Measurements from ENCODE around the gene KRTAP4-11. TPM values are rescaled to one million over a fixed set of nuclear protein-coding genes. Genes with fewer than 3 reads are reported as not detected.
"Not testable (repeated sequence)": the region's sequence is repeated elsewhere in the genome, so short reads cannot be mapped to it uniquely, and the experiment has no call there.

Gene KRTAP4-11
- total RNA-seq, 1 experiment from 2014 or later = not detected

GRCh38 chr17:41083427-41083826, 34.7 kb downstream of the KRTAP4-11 start:
- BruUV-seq (replicated peaks); POLR2A ChIA-PET (ENCODE audit: low non-redundant PET); CTCF ChIA-PET: not testable (repeated sequence)

GRCh38 chr17:41082626-41083025, 35.5 kb downstream of the KRTAP4-11 start:
- no TSS peak for BruUV-seq (replicated peaks)
- no peaks in the 10 kb centered on the region for H3K9me3 ChIP-seq (ENCODE audit: low read depth, low read length, poor library complexity, severe bottlenecking)
- no peak overlapping the region for H3K27ac ChIP-seq (ENCODE audit: low read depth, low read length, poor library complexity, severe bottlenecking)
- intact Hi-C loops (cut with micrococcal nuclease; ENCODE audit: unreplicated experiment) = no loop called here
- TF ChIP-seq EZH2 (IDR thresholded peaks at IDR 0.05; ENCODE audit: borderline replicate concordance, low read depth, low read length, poor library complexity, severe bottlenecking) = no peak
- no peak for TF ChIP-seq CTCF (conservative IDR thresholded peaks at IDR 0.05; ENCODE audit: low read depth, low read length)
- no peaks in the 10 kb centered on the region for H3K27me3 ChIP-seq (replicated peaks; ENCODE audit: insufficient read depth, low read depth, low read length, poor library complexity)
- POLR2A ChIA-PET (ENCODE audit: low non-redundant PET) = no interaction called here
- no peak for DNase-seq (ENCODE audit: low spot score)
- CTCF ChIA-PET = no interaction called here
- no peaks in the 10 kb centered on the region for H3K36me3 ChIP-seq (ENCODE audit: insufficient read depth, low read length, poor library complexity, severe bottlenecking)
- no peak overlapping the region for H3K4me3 ChIP-seq (ENCODE audit: low read depth, low read length, poor library complexity, severe bottlenecking)
- H3K4me1 ChIP-seq (ENCODE audit: insufficient read depth, low read length, poor library complexity, severe bottlenecking) = no peaks in the 10 kb centered on the region

More at GRCh38 chr17:41083427-41083826, 34.7 kb downstream of the KRTAP4-11 start:
- H3K36me3 ChIP-seq (ENCODE audit: insufficient read depth, low read length, poor library complexity, severe bottlenecking); H3K27me3 ChIP-seq (replicated peaks; ENCODE audit: insufficient read depth, low read depth, low read length, poor library complexity); H3K4me1 ChIP-seq (ENCODE audit: insufficient read depth, low read length, poor library complexity, severe bottlenecking); H3K4me3 ChIP-seq (ENCODE audit: low read depth, low read length, poor library complexity, severe bottlenecking); intact Hi-C loops (cut with micrococcal nuclease; ENCODE audit: unreplicated experiment); H3K9me3 ChIP-seq (ENCODE audit: low read depth, low read length, poor library complexity, severe bottlenecking); H3K27ac ChIP-seq (ENCODE audit: low read depth, low read length, poor library complexity, severe bottlenecking): not testable (repeated sequence)
- peak; percentile 14 for DNase-seq (ENCODE audit: low spot score)

GRCh38 chr17:41076788-41077187, 41.4 kb downstream of the KRTAP4-11 start:
- Histone ChIP-seq H3K36me3 (ENCODE audit: insufficient read depth, low read length, poor library complexity, severe bottlenecking) (no peaks in the 10 kb centered on the region), H3K4me1 (ENCODE audit: insufficient read depth, low read length, poor library complexity, severe bottlenecking) (no peaks in the 10 kb centered on the region), H3K9me3 (ENCODE audit: low read depth, low read length, poor library complexity, severe bottlenecking) (no peaks in the 10 kb centered on the region), H3K27ac (ENCODE audit: low read depth, low read length, poor library complexity, severe bottlenecking) (no peak overlapping the region), H3K27me3 (replicated peaks; ENCODE audit: insufficient read depth, low read depth, low read length, poor library complexity) (no peaks in the 10 kb centered on the region), H3K4me3 (ENCODE audit: low read depth, low read length, poor library complexity, severe bottlenecking) (no peak overlapping the region)
- ChIA-PET CTCF (no interaction called here), POLR2A (ENCODE audit: low non-redundant PET) (no interaction called here)
- no peak for DNase-seq (ENCODE audit: low spot score)
- no peak for TF ChIP-seq CTCF (conservative IDR thresholded peaks at IDR 0.05; ENCODE audit: low read depth, low read length)
- intact Hi-C loops (cut with micrococcal nuclease; ENCODE audit: unreplicated experiment) = no loop called here
- no TSS peak for BruUV-seq (replicated peaks)

GRCh38 chr17:41073676-41074075, 44.5 kb downstream of the KRTAP4-11 start:
- TF ChIP-seq EZH2 (IDR thresholded peaks at IDR 0.05; ENCODE audit: borderline replicate concordance, low read depth, low read length, poor library complexity, severe bottlenecking) (no peak), CTCF (conservative IDR thresholded peaks at IDR 0.05; ENCODE audit: low read depth, low read length) (no peak)
- CTCF ChIA-PET = no interaction called here
- Histone ChIP-seq H3K36me3 (ENCODE audit: insufficient read depth, low read length, poor library complexity, severe bottlenecking) (no peaks in the 10 kb centered on the region), H3K27ac (ENCODE audit: low read depth, low read length, poor library complexity, severe bottlenecking) (no peak overlapping the region), H3K4me3 (ENCODE audit: low read depth, low read length, poor library complexity, severe bottlenecking) (no peak overlapping the region), H3K9me3 (ENCODE audit: low read depth, low read length, poor library complexity, severe bottlenecking) (no peaks in the 10 kb centered on the region), H3K4me1 (ENCODE audit: insufficient read depth, low read length, poor library complexity, severe bottlenecking) (no peaks in the 10 kb centered on the region), H3K27me3 (replicated peaks; ENCODE audit: insufficient read depth, low read depth, low read length, poor library complexity) (no peaks in the 10 kb centered on the region)
- BruUV-seq (replicated peaks) = no TSS peak
- POLR2A ChIA-PET (ENCODE audit: low non-redundant PET) = no interaction called here
- intact Hi-C loops (cut with micrococcal nuclease; ENCODE audit: unreplicated experiment) = no loop called here
- no peak for DNase-seq (ENCODE audit: low spot score)
